LNCaP clone FGC (cell line): ENCODE measurements around the gene MED25.

Source experiments
- DNase-seq: peaks from one replicate; pipeline ENCODE4 v3.0.0-alpha.2; 2011; ENCODE audit warnings: low read depth
- H3K4me3 ChIP-seq: 2 replicates; pipeline ENCODE4 v1.5.1; 2011; ENCODE audit warnings: mild to moderate bottlenecking, low read depth, low read length, control low read depth
- CTCF ChIP-seq: IDR thresholded peaks from 2 replicates; pipeline ENCODE4 v1.5.1; 2012; ENCODE audit warnings: mild to moderate bottlenecking; ENCODE audit not compliant: control insufficient read depth, insufficient read depth; ENCODE audit errors: extremely low read depth

The MED25 gene

GRCh38 chr19:49857061-49857837, 39.2 kb downstream of the MED25 start:
- no peak for TF ChIP-seq CTCF
- no peak for DNase-seq
- H3K4me3 ChIP-seq = no peak overlapping the region

GRCh38 chr19:49857838-49858087, 39.7 kb downstream of the MED25 start:
- no peak for DNase-seq
- no peak for TF ChIP-seq CTCF
- no peak overlapping the region for H3K4me3 ChIP-seq

GRCh38 chr19:49858088-49858985, 40.2 kb downstream of the MED25 start:
- H3K4me3 ChIP-seq = no peak overlapping the region
- TF ChIP-seq CTCF = no peak
- no peak for DNase-seq

- TF ChIP-seq CTCF = no peak
These were observed 41.7 kb downstream of the MED25 start for GRCh38 chr19:49859682-49860335.

GRCh38 chr19:49860336-49861102, 42.4 kb downstream of the MED25 start:
- no peak for DNase-seq
- TF ChIP-seq CTCF = no peak
- peak overlapping the region; percentile 42 for H3K4me3 ChIP-seq

More at GRCh38 chr19:49859682-49860335, 41.7 kb downstream of the MED25 start:
- no peak for DNase-seq
- H3K4me3 ChIP-seq = no peak overlapping the region

- H3K4me3 ChIP-seq = peak overlapping the region; percentile 42
- DNase-seq = peak; percentile 27
- TF ChIP-seq CTCF = no peak
These were observed 43.0 kb downstream of the MED25 start for GRCh38 chr19:49861107-49861506.
